Right kidney (tissue), 1 donor: ENCODE results near the gene TIGAR.

Experiments
- DNase-seq: peaks from one replicate; pipeline ENCODE4 v3.0.0-alpha.2; 2016

The TIGAR gene

DNA sequence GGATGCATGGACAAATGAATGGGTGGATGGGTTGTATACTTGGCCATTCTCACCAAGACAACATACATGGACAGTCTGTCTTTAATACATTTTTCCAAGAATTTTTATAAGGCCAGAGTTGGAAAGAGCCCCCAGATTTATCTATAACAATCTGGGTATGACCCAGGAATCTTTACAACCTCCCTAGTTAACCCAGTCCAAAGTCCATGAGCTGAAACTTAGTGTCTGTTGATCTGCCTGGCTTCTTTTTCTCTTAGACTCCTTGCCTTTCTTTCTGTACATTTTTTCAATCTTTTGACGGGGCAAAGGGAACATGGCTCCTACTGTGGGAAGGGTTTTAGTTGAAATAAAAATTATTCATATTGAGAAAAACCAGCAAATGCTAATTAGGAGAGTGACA lies 57.8 kb downstream of the TIGAR start:
- DNase-seq = no peak

DNA sequence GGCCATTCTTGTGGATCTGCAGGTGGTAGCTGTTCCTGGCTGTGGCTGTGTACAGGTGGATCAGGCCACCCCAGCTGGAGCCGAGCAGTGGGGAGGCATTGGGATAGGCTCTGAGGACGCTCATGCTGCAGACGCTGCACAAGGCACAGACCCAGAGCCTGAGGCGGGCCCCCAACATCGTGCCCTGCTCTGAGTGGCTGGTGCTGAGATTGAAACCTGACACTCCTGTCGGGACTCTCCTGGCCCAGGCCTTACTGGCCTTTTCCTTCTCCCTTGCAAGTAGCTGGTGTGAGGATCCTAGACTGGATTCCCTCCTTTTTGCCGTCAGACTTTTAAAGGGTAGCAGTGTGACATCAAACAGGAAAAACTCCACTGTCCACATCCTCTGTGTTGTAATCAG lies 58.4 kb downstream of the TIGAR start, which contains the start of gene FGF23:
FGF23 (minus strand) TSS at position 308 of the 400 bp plus-strand sequence; CDS start at position 178, 130 bp downstream.
- peak; percentile 18 for DNase-seq

DNA sequence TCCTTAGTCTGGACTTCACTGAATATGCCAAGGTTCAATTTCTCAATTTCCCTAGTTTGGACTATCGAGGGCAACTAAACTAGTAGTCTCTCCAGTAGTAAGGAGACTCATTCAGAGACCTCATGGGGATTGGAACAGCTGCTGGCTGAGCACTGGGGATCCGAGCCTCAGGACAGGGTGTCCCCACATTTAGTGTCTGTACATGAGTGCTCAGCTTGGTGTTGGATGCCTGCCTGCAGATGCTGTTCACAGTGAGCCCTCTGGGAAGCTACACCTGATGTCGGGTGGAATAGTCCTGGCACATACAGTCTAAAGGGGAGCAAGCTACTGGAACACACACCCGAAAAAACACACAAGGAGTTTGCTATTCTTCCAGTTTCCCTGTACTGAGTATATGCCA lies 59.3 kb downstream of the TIGAR start:
- no peak for DNase-seq

DNA sequence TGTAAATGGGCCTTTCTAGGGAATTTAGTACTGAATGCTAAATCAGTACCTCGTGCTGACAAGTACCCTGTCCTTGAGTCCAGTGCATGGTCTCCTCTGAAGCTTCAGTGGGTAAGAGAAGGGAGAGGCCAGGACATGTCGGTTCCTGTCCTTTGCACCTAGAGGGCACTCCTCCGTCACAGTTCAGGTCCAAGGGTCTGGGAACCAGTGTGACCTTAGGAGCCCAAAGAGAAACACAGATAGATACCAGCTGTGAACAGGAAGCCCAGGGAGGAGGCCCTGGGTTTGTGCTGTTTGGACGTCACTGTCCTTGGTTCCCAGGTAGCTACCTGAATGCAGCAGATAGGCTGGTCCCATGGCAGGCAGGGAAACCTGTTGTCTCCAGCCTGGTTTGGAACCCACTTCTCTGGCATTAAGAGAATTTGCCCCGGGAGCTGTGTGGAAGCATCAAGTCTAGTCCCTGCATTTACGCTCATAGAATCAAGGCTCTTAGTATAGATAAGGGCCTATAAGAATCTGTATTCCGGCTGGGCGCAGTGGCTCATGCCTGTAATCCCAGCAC lies 62.4 kb downstream of the TIGAR start:
- no peak for DNase-seq

DNA sequence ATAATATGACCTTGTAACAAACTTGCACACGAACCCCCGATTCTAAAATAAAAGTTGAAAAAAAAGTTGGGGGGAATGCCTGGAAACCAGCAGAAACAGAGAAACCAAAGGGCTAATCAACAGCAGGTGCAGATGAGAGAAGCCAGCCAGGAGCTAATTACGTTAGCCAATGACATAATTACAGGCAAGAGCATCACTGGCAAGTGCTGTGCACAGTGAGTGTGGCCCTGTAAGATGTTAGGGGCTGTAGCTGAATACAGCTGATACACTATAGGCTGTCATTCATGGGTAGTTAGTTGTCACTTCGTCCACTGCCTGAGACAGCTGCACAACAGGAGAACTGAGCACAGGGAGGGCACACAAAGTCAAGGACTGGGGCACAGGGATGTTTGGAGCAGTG lies 65.8 kb downstream of the TIGAR start:
- no peak for DNase-seq

DNA sequence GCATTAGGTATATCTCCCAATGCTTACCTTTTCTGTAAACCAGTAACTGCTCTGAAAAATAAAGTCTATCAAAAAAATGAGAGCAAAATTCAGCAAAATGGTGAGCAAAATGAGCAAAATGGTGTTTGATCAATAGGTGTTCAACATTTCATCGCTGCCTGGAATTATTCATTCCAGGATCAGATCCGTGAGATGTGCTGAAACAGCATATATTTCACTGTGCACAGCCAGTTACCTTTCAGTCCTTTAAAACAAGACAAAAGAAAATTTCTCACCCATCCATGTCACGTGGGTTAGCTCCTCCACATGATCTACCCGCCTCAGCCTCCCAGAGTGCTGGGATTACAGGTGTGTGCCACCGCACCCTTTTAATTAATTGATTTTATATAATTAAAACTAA lies 66.6 kb downstream of the TIGAR start:
- DNase-seq = no peak

DNA sequence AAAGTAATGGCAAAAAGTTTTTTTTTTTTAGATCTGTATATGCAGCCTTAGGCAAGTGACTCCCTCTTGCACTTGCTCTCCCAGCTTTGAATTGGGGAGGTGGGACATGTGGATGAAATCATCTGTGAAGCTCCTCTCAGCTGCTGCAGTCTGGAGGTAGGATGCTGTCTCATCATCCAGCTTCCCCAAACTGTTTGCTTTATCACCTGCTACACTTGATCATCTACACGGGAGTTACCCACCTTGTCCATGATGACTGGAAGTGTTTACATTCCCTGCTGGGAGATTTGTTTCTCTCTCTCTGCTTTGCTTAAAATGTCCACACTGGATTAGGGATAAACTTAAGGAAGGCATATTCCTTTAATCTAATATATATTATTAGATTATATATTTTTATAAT lies 67.0 kb downstream of the TIGAR start:
- no peak for DNase-seq

DNA sequence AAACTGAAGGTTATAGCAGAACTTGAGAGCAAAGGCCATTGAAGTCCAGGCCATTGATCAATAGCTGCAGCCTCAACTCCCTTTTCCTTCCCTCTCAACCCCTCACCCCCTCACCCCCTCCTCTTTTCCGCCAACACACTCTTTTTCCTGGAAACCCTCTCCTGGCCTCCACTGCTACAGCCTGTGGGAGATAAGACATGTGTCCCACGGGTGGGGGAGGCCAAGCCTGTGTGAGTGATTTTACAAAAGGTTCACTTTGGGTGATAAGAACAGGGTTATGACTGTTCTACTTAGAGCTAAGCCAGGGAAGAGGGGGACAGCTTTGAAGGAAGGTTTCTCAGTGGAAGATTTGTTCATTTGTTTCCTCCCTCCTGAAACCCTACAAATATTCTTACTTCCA lies 67.6 kb downstream of the TIGAR start:
- DNase-seq = no peak

DNA sequence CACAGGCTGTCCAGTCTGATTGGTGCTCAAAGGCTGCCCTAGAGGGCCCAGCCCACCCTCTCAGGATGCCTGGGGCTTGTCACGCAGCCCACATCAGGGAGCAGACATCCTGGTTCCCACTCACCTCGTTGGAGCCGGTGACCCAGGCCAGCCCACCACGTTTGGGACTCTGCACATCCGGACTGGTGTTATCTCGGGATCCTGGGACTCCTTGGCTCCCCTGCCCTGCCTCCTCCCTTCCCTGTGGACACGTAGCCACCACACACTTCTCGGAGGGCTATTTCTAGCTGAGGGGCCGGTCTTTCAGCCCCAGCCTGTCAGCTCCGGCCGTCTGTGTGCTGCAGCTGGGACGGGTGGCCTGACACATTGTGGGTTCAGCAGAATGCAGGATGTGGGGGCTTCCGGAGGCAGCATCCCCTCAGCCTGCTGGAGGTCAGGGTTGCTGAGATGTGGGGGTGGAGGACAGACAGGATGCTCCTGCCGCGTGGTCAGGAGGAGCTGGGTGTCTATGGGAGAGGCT lies 71.3 kb downstream of the TIGAR start:
- no peak for DNase-seq

DNA sequence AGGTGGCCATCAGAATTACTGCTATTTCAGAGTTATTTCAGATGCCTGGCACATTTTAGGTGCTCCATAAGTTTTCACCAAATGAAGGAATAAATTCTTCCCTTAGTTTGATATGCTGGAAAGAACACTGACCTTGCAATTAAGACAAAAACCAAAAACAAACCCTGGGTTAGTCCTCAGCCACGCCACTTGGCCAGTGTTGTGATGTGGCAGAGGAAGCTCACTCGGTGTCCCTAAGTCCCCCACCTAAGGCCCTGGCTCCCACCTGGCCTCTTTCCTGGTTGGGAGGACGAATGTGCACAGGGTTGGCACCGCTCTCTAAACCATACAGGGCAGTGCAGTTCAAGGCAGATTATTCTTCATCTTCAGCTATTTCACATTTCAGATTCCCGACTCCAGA lies 72.2 kb downstream of the TIGAR start:
- DNase-seq = no peak

DNA sequence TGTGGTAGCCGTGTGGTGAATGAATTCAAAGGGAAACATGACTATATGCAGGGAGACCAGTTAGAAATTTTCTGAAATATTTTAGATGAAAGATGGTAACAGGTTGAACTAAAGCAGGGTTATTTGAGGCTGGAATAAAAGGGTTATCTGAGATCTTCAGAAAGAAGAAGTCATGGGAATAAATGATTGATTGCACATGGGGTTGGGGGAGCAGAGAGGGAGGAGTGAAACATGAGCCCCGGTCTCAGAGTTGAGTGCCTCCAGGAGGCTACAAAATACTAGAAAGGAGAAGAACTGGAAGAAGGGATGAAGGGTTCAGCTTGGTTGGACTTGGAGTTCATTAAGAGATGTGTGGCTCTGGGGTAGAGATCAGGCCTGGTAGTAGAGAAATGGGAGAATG lies 74.8 kb downstream of the TIGAR start:
- no peak for DNase-seq

DNA sequence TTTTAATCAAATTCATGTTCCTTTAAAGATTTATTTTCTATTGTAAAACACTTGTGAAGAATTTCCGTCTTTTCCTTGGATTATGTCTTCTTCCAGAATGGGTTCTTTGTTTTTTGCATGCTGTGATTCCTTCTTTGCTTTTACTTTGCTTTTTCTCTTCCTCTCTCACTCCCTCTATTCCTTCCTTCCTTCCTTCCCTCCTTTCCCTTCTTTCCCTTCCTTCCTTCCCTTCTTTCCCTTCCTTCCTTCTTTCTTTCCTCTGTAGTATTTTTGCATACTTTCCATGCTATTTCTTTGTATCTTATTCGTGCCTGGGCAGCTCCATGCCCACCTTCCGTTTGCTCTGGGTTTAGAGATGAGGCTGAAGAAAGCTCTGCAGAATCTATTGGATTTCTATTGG lies 80.1 kb downstream of the TIGAR start:
- DNase-seq = no peak

DNA sequence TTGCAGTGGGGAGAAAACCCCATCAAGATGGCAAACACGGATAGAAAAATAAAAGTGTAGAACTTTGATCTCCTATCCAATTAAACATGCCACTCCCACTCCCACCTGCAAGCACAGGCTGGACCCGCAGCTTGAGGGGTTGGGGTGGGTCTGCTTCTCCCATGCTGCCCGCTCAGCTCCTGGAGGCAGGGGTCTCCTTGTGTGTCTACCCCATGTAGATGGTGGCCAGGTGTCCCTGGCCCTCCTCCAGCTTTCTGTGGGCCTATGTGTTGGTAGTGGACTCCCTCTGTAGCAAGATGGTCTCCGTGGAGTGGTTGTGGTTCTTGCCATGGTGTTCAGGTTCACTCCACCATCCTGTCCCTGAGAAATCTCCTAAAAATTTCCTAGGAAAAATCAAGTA lies 82.0 kb downstream of the TIGAR start:
- no peak for DNase-seq
